ENCODE results near the gene IL36RN.

DNA sequence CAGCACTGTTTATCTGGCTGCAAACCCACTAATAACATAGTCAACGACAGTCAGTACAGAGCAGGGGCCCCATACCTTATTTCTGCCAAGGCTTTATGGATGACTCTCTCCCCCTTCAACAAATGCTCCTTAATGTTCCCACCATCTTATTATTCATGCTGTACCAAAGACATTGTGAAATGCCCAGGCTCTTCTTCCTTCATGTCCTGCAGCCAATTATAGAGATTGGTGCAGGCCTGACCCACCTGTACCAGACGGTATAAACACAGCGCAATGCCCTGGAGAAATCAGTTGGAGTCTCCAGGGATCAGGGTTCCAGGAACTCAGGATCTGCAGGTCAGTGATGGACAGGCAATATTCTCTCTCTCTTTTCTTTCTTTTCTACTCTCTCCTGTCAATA is 8.7 kb downstream of the IL36RN start, which contains the start of gene IL1F10:
- TF ChIP-seq, protein P1, sequence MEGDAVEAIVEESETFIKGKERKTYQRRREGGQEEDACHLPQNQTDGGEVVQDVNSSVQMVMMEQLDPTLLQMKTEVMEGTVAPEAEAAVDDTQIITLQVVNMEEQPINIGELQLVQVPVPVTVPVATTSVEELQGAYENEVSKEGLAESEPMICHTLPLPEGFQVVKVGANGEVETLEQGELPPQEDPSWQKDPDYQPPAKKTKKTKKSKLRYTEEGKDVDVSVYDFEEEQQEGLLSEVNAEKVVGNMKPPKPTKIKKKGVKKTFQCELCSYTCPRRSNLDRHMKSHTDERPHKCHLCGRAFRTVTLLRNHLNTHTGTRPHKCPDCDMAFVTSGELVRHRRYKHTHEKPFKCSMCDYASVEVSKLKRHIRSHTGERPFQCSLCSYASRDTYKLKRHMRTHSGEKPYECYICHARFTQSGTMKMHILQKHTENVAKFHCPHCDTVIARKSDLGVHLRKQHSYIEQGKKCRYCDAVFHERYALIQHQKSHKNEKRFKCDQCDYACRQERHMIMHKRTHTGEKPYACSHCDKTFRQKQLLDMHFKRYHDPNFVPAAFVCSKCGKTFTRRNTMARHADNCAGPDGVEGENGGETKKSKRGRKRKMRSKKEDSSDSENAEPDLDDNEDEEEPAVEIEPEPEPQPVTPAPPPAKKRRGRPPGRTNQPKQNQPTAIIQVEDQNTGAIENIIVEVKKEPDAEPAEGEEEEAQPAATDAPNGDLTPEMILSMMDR (conservative IDR thresholded peaks at IDR 0.05; ENCODE audit: low read depth, low read length) = no peak
- no peak for TF ChIP-seq EZH2 (IDR thresholded peaks at IDR 0.05; ENCODE audit: borderline replicate concordance, low read depth, low read length, poor library complexity, severe bottlenecking)

Measured in A673 (cell line).